ENCODE measurements around the gene HTR3C.
"Not testable (repeated sequence)": the region's sequence is repeated elsewhere in the genome, so short reads cannot be mapped to it uniquely, and the experiment has no call there.

Gene HTR3C

DNA sequence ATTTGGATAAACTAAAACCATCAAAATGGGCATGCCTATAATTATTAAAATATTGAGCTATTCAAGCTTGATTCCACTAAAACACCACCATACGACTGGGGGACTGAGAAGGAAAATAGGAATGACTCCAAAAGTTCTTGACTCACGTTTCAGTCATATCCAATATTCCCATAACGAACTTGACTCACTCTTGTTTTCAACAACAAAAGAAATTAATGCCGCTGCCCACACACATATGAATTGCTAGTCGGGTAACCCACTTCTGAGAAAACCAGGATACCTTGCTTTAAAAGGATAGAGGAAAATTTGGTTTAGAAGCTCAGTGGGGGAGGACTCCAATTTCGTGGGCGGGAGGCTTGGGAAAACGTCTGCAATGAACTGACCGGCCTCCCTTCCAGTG is 5.2 kb downstream of the HTR3C start:
- H3K9me3 ChIP-seq (ENCODE audit: insufficient read depth, low read length), result no peaks in the 10 kb centered on the region
- no peaks in the 10 kb centered on the region for H3K4me1 ChIP-seq (ENCODE audit: insufficient read depth, insufficient read length)
- H3K4me3 ChIP-seq (ENCODE audit: insufficient read length, low read depth), result no peak overlapping the region
- no peak overlapping the region for H3K9ac ChIP-seq (ENCODE audit: insufficient read length, low read depth)
- TF ChIP-seq SUZ12 (IDR thresholded peaks at IDR 0.05; ENCODE audit: extremely low read depth, insufficient read depth, insufficient read length) (no peak), ZNF274 (IDR thresholded peaks at IDR 0.05; ENCODE audit: low read depth, low read length) (no peak), YY1 (IDR thresholded peaks at IDR 0.05; ENCODE audit: insufficient read depth, insufficient read length) (no peak)
- no peaks in the 10 kb centered on the region for H3K36me3 ChIP-seq (ENCODE audit: insufficient read depth, insufficient read length, low read length)
- no peaks in the 10 kb centered on the region for H3K27me3 ChIP-seq (ENCODE audit: insufficient read depth, insufficient read length)
- DNase-seq (ENCODE audit: low read depth, low spot score), result no peak

- no peak for DNase-seq (ENCODE audit: low read depth, low spot score)
- Histone ChIP-seq H3K27me3 (ENCODE audit: insufficient read depth, insufficient read length) (no peaks in the 10 kb centered on the region), H3K4me1 (ENCODE audit: insufficient read depth, insufficient read length) (no peaks in the 10 kb centered on the region), H3K4me3 (ENCODE audit: insufficient read length, low read depth) (no peak overlapping the region), H3K9me3 (ENCODE audit: insufficient read depth, low read length) (no peaks in the 10 kb centered on the region), H3K9ac (ENCODE audit: insufficient read length, low read depth) (no peak overlapping the region), H3K36me3 (ENCODE audit: insufficient read depth, insufficient read length, low read length) (no peaks in the 10 kb centered on the region)
- TF ChIP-seq YY1 (IDR thresholded peaks at IDR 0.05; ENCODE audit: insufficient read depth, insufficient read length) (no peak), ZNF274 (IDR thresholded peaks at IDR 0.05; ENCODE audit: low read depth, low read length) (no peak), SUZ12 (IDR thresholded peaks at IDR 0.05; ENCODE audit: extremely low read depth, insufficient read depth, insufficient read length) (no peak)
These were observed 6.6 kb downstream of the HTR3C start for GRCh38 chr3:184059424-184059823.

DNA sequence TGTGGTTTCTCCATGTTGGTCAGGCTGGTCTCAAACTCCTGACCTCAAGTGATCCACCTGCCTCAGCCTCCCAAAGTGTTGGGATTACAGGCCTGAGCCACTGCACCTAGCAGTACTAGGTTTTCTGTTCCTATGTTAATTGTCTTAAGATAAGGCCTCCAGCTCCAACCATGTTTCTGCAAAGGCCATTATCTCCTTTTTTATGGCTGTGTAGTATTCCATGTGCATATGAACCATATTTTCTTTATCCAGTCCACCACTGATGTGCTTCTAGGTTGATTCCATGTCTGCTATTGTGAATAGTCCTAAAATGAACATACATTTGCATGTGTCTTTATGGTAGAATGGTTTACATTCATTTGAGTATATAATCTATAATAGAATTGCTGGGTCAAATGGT is 9.8 kb downstream of the HTR3C start:
- Histone ChIP-seq H3K9me3 (ENCODE audit: insufficient read depth, low read length) (no peaks in the 10 kb centered on the region), H3K27me3 (ENCODE audit: insufficient read depth, insufficient read length) (no peaks in the 10 kb centered on the region), H3K4me3 (ENCODE audit: insufficient read length, low read depth) (no peak overlapping the region), H3K36me3 (ENCODE audit: insufficient read depth, insufficient read length, low read length) (no peaks in the 10 kb centered on the region), H3K9ac (ENCODE audit: insufficient read length, low read depth) (no peak overlapping the region), H3K4me1 (ENCODE audit: insufficient read depth, insufficient read length) (no peaks in the 10 kb centered on the region)
- TF ChIP-seq YY1 (IDR thresholded peaks at IDR 0.05; ENCODE audit: insufficient read depth, insufficient read length) (no peak), ZNF274 (IDR thresholded peaks at IDR 0.05; ENCODE audit: low read depth, low read length) (no peak), SUZ12 (IDR thresholded peaks at IDR 0.05; ENCODE audit: extremely low read depth, insufficient read depth, insufficient read length) (no peak)
- DNase-seq (ENCODE audit: low read depth, low spot score), result no peak

DNA sequence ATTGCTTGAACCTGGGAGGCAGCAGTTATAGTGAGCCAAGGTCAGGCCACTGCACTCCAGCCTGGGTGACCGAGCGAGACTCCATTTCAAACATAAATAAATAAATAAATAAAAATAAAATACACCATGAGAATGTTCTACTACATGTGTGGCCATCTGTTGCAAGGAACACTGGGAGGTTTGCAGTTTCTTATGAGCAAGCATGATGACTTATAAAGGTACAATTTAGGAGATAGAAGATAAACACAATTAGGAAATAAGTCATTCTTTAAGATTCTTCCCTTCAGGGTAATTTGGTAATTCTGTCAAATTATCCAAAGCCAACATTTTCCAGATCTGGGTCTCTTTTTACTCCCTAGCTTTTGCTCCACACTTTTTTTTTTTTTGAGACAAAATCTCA is 13.4 kb downstream of the HTR3C start:
- DNase-seq (ENCODE audit: low read depth, low spot score), result no peak
- TF ChIP-seq YY1 (IDR thresholded peaks at IDR 0.05; ENCODE audit: insufficient read depth, insufficient read length) (no peak), SUZ12 (IDR thresholded peaks at IDR 0.05; ENCODE audit: extremely low read depth, insufficient read depth, insufficient read length) (no peak)
- H3K4me1 ChIP-seq (ENCODE audit: insufficient read depth, insufficient read length), result no peaks in the 10 kb centered on the region

GRCh38 chr3:184067573-184068055 is 14.8 kb downstream of the HTR3C start:
- peaks cover 16% of the 10 kb centered on the region for H3K9me3 ChIP-seq (ENCODE audit: insufficient read depth, low read length)

More for the DNA sequence above, 13.4 kb downstream of the HTR3C start:
- Histone ChIP-seq H3K36me3 (ENCODE audit: insufficient read depth, insufficient read length, low read length) (no peaks in the 10 kb centered on the region), H3K9me3 (ENCODE audit: insufficient read depth, low read length) (peaks cover 10% of the 10 kb centered on the region), H3K27me3 (ENCODE audit: insufficient read depth, insufficient read length) (no peaks in the 10 kb centered on the region), H3K9ac (ENCODE audit: insufficient read length, low read depth) (no peak overlapping the region), H3K4me3 (ENCODE audit: insufficient read length, low read depth) (no peak overlapping the region)

DNA sequence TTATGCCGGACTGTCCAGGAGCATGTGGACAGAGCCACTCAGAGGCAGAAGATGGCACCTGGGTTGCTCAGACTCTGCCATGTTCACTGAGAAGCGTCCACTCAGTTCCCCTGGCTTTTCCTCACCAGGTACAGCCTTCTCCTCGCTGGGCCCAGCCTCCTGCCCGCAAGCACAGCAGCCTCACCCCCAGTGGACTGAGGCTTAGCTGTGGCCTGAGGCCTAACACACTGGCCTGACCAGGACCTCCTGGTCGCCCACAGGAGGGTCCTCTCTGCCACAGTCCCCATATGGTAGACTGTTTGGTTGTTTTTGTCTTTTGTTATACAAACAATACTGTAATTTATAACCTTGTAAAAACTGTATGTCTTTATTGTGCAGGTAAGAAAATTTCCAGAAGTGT is 15.5 kb downstream of the HTR3C start:
- Histone ChIP-seq H3K4me3 (ENCODE audit: insufficient read length, low read depth) (no peak overlapping the region), H3K9me3 (ENCODE audit: insufficient read depth, low read length) (peaks cover 16% of the 10 kb centered on the region), H3K36me3 (ENCODE audit: insufficient read depth, insufficient read length, low read length) (no peaks in the 10 kb centered on the region), H3K4me1 (ENCODE audit: insufficient read depth, insufficient read length) (no peaks in the 10 kb centered on the region), H3K9ac (ENCODE audit: insufficient read length, low read depth) (no peak overlapping the region), H3K27me3 (ENCODE audit: insufficient read depth, insufficient read length) (no peaks in the 10 kb centered on the region)
- TF ChIP-seq ZNF274 (IDR thresholded peaks at IDR 0.05; ENCODE audit: low read depth, low read length), result no peak
- TF ChIP-seq SUZ12 (IDR thresholded peaks at IDR 0.05; ENCODE audit: extremely low read depth, insufficient read depth, insufficient read length), result no peak
- no peak for TF ChIP-seq YY1 (IDR thresholded peaks at IDR 0.05; ENCODE audit: insufficient read depth, insufficient read length)
- DNase-seq (ENCODE audit: low read depth, low spot score), result no peak

More at GRCh38 chr3:184067573-184068055, 14.8 kb downstream of the HTR3C start:
- Histone ChIP-seq H3K36me3 (ENCODE audit: insufficient read depth, insufficient read length, low read length) (no peaks in the 10 kb centered on the region), H3K9ac (ENCODE audit: insufficient read length, low read depth) (no peak overlapping the region), H3K4me3 (ENCODE audit: insufficient read length, low read depth) (no peak overlapping the region), H3K27me3 (ENCODE audit: insufficient read depth, insufficient read length) (no peaks in the 10 kb centered on the region), H3K4me1 (ENCODE audit: insufficient read depth, insufficient read length) (no peaks in the 10 kb centered on the region)
- no peak for DNase-seq (ENCODE audit: low read depth, low spot score)
- TF ChIP-seq SUZ12 (IDR thresholded peaks at IDR 0.05; ENCODE audit: extremely low read depth, insufficient read depth, insufficient read length) (no peak), YY1 (IDR thresholded peaks at IDR 0.05; ENCODE audit: insufficient read depth, insufficient read length) (no peak), ZNF274 (IDR thresholded peaks at IDR 0.05; ENCODE audit: low read depth, low read length) (no peak)

GRCh38 chr3:184071142-184071541 is 18.3 kb downstream of the HTR3C start:
- not testable (repeated sequence) for H3K4me1 ChIP-seq (ENCODE audit: insufficient read depth, insufficient read length); H3K4me3 ChIP-seq (ENCODE audit: insufficient read length, low read depth); DNase-seq (ENCODE audit: low read depth, low spot score); H3K9ac ChIP-seq (ENCODE audit: insufficient read length, low read depth); H3K27me3 ChIP-seq (ENCODE audit: insufficient read depth, insufficient read length); H3K36me3 ChIP-seq (ENCODE audit: insufficient read depth, insufficient read length, low read length)
- H3K9me3 ChIP-seq (ENCODE audit: insufficient read depth, low read length), result peaks cover 16% of the 10 kb centered on the region

- TF ChIP-seq YY1 (IDR thresholded peaks at IDR 0.05; ENCODE audit: insufficient read depth, insufficient read length) (no peak), ZNF274 (IDR thresholded peaks at IDR 0.05; ENCODE audit: low read depth, low read length) (no peak), SUZ12 (IDR thresholded peaks at IDR 0.05; ENCODE audit: extremely low read depth, insufficient read depth, insufficient read length) (no peak)
- no peaks in the 10 kb centered on the region for H3K36me3 ChIP-seq (ENCODE audit: insufficient read depth, insufficient read length, low read length)
- no peak for DNase-seq (ENCODE audit: low read depth, low spot score)
- H3K9ac ChIP-seq (ENCODE audit: insufficient read length, low read depth), result no peak overlapping the region
- peaks cover 16% of the 10 kb centered on the region for H3K9me3 ChIP-seq (ENCODE audit: insufficient read depth, low read length)
- H3K27me3 ChIP-seq (ENCODE audit: insufficient read depth, insufficient read length), result no peaks in the 10 kb centered on the region
- H3K4me3 ChIP-seq (ENCODE audit: insufficient read length, low read depth), result no peak overlapping the region
- no peaks in the 10 kb centered on the region for H3K4me1 ChIP-seq (ENCODE audit: insufficient read depth, insufficient read length)
These were observed 20.8 kb downstream of the HTR3C start for GRCh38 chr3:184073621-184074020.

All from NT2/D1 (cell line).